ENCODE data around the gene RNF135. TPM values are rescaled to one million over a fixed set of nuclear protein-coding genes. Genes with fewer than 3 reads are reported as not detected.

The RNF135 gene
- total RNA-seq, 1 donor from 2014 or later = 5.6 TPM

DNA sequence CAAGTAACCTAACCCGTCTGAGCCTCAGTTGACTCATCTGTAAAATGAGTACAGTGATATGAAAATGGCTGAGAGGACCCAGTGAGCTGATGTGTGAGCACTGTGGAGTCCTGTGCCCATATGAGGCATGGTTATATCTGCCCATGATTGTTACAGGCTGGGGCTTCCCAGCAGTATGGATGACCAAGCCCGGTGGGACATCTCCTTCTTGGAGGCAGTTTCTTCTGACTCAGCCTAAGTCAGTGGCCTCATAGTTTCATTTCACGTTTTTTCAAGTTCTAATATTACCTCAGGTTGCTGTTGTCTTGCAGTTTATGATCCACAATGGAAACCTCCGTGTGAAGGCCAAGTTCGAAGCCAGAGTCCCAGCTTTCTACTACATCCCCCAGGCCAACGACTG is 44.3 kb upstream of the RNF135 start:
- no peaks in the 10 kb centered on the region for H3K9me3 Mint-ChIP-seq (ENCODE audit: unreplicated experiment)

DNA sequence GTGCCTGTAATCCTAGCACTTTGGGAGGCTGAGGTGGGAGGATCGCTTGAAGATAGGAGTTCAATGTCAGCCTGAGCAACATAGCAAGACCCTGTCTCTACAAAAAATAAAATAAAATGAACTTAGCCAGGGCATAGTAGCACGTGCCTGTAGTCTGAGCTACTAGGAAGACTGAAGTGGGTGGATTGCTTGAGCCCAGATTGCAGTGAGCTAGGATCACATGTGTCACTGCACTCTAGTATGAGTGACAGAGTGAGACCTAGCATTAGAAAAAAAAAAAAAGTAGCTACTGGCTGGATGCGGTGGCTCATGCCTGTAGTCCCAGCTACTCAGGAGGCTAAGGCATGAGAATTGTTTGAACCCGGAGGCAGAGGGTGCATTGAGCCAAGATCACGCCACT is 43.1 kb upstream of the RNF135 start:
- FAIRE-seq (no peak), DNase-seq (ENCODE audit: low read depth) (no peak)
- Mint-ChIP-seq H3K4me1 (ENCODE audit: low read depth, unreplicated experiment) (peaks cover 1% of the 10 kb centered on the region), H3K27me3 (ENCODE audit: low read depth, unreplicated experiment) (peaks cover 43% of the 10 kb centered on the region), H3K27ac (ENCODE audit: unreplicated experiment) (no peak overlapping the region), H3K4me3 (ENCODE audit: unreplicated experiment) (no peak overlapping the region), H3K9me3 (ENCODE audit: unreplicated experiment) (no peaks in the 10 kb centered on the region), H3K36me3 (ENCODE audit: low read depth, unreplicated experiment) (no peaks in the 10 kb centered on the region)
- Histone ChIP-seq H3K4me1 (ENCODE audit: insufficient read depth, low read length) (no peaks in the 10 kb centered on the region), H3K9ac (ENCODE audit: low read length) (no peak overlapping the region), H3K4me2 (ENCODE audit: low read length) (no peak overlapping the region), H3K9me3 (ENCODE audit: insufficient read depth, low read depth, low read length) (no peaks in the 10 kb centered on the region), H3K36me3 (ENCODE audit: insufficient read depth, low read length) (no peaks in the 10 kb centered on the region), H3K79me2 (ENCODE audit: insufficient read depth, low read length) (no peaks in the 10 kb centered on the region), H2AFZ (ENCODE audit: low read depth, low read length) (no peak overlapping the region), H4K20me1 (ENCODE audit: insufficient read depth, low read length) (no peaks in the 10 kb centered on the region), H3K4me3 (ENCODE audit: insufficient read depth, low read depth, low read length) (no peak overlapping the region), H3K27ac (ENCODE audit: low read depth, low read length) (no peak overlapping the region), H3K27me3 (ENCODE audit: insufficient read depth, low read length) (peaks cover 14% of the 10 kb centered on the region)
- no peak for TF ChIP-seq EZH2 (IDR thresholded peaks at IDR 0.05; ENCODE audit: insufficient read depth, low read length)
- TF ChIP-seq, protein P1, sequence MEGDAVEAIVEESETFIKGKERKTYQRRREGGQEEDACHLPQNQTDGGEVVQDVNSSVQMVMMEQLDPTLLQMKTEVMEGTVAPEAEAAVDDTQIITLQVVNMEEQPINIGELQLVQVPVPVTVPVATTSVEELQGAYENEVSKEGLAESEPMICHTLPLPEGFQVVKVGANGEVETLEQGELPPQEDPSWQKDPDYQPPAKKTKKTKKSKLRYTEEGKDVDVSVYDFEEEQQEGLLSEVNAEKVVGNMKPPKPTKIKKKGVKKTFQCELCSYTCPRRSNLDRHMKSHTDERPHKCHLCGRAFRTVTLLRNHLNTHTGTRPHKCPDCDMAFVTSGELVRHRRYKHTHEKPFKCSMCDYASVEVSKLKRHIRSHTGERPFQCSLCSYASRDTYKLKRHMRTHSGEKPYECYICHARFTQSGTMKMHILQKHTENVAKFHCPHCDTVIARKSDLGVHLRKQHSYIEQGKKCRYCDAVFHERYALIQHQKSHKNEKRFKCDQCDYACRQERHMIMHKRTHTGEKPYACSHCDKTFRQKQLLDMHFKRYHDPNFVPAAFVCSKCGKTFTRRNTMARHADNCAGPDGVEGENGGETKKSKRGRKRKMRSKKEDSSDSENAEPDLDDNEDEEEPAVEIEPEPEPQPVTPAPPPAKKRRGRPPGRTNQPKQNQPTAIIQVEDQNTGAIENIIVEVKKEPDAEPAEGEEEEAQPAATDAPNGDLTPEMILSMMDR (IDR thresholded peaks at IDR 0.05; ENCODE audit: insufficient read depth, low read depth, low read length) = no peak

More for the DNA sequence above, 44.3 kb upstream of the RNF135 start:
- H3K9me3 ChIP-seq (ENCODE audit: insufficient read depth, low read depth, low read length) = no peaks in the 10 kb centered on the region
- Mint-ChIP-seq H3K4me3 (ENCODE audit: unreplicated experiment) (no peak overlapping the region), H3K36me3 (ENCODE audit: low read depth, unreplicated experiment) (no peaks in the 10 kb centered on the region), H3K4me1 (ENCODE audit: low read depth, unreplicated experiment) (peaks cover 2% of the 10 kb centered on the region), H3K27me3 (ENCODE audit: low read depth, unreplicated experiment) (peaks cover 47% of the 10 kb centered on the region), H3K27ac (ENCODE audit: unreplicated experiment) (no peak overlapping the region)
- peaks cover 4% of the 10 kb centered on the region for H3K4me1 ChIP-seq (ENCODE audit: insufficient read depth, low read length)
- H3K27me3 ChIP-seq (ENCODE audit: insufficient read depth, low read length) = peaks cover 18% of the 10 kb centered on the region
- H3K4me2 ChIP-seq (ENCODE audit: low read length) = no peak overlapping the region
- H3K4me3 ChIP-seq (ENCODE audit: insufficient read depth, low read depth, low read length) = no peak overlapping the region
- H4K20me1 ChIP-seq (ENCODE audit: insufficient read depth, low read length) = no peaks in the 10 kb centered on the region
- no peak overlapping the region for H2AFZ ChIP-seq (ENCODE audit: low read depth, low read length)
- H3K36me3 ChIP-seq (ENCODE audit: insufficient read depth, low read length) = no peaks in the 10 kb centered on the region
- no peak overlapping the region for H3K9ac ChIP-seq (ENCODE audit: low read length)
- TF ChIP-seq EZH2 (IDR thresholded peaks at IDR 0.05; ENCODE audit: insufficient read depth, low read length) = no peak
- TF ChIP-seq, protein P1 (IDR thresholded peaks at IDR 0.05; ENCODE audit: insufficient read depth, low read depth, low read length) = no peak
- no peak overlapping the region for H3K27ac ChIP-seq (ENCODE audit: low read depth, low read length)
- H3K79me2 ChIP-seq (ENCODE audit: insufficient read depth, low read length) = no peaks in the 10 kb centered on the region
- FAIRE-seq (no peak), DNase-seq (ENCODE audit: low read depth) (no peak)

DNA sequence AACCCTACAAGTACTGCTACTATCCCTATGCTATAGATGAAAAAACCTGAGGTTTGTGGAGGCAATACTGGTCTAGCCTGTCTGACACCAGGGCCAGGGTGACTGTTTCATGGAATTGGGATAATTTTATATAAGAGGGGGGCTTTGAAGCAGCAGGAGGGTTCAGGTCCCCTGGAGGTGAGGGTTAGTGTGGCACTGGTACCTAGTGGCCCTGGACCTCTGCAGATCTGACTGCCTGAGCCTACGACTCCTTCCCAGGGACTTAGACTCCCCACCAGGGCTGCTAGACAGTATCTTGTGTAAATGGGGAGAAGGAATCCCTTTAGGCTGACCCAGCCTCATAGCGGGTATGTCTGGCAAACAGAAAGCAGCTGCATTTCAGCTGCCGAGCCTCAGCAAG is 42.3 kb upstream of the RNF135 start:
- Histone ChIP-seq H3K79me2 (ENCODE audit: insufficient read depth, low read length) (no peaks in the 10 kb centered on the region), H3K4me2 (ENCODE audit: low read length) (no peak overlapping the region), H3K9ac (ENCODE audit: low read length) (no peak overlapping the region), H2AFZ (ENCODE audit: low read depth, low read length) (no peak overlapping the region), H3K36me3 (ENCODE audit: insufficient read depth, low read length) (no peaks in the 10 kb centered on the region), H3K4me1 (ENCODE audit: insufficient read depth, low read length) (no peaks in the 10 kb centered on the region), H3K4me3 (ENCODE audit: insufficient read depth, low read depth, low read length) (no peak overlapping the region), H3K27ac (ENCODE audit: low read depth, low read length) (no peak overlapping the region), H3K9me3 (ENCODE audit: insufficient read depth, low read depth, low read length) (no peaks in the 10 kb centered on the region), H3K27me3 (ENCODE audit: insufficient read depth, low read length) (peaks cover 10% of the 10 kb centered on the region), H4K20me1 (ENCODE audit: insufficient read depth, low read length) (no peaks in the 10 kb centered on the region)
- TF ChIP-seq, protein P1 (IDR thresholded peaks at IDR 0.05; ENCODE audit: insufficient read depth, low read depth, low read length) = no peak
- no peak for TF ChIP-seq EZH2 (IDR thresholded peaks at IDR 0.05; ENCODE audit: insufficient read depth, low read length)
- no peak overlapping the region for H3K27ac Mint-ChIP-seq (ENCODE audit: unreplicated experiment)
- FAIRE-seq (no peak), DNase-seq (ENCODE audit: low read depth) (no peak)
- no peaks in the 10 kb centered on the region for H3K9me3 Mint-ChIP-seq (ENCODE audit: unreplicated experiment)
- no peak overlapping the region for H3K4me3 Mint-ChIP-seq (ENCODE audit: unreplicated experiment)
- no peaks in the 10 kb centered on the region for H3K4me1 Mint-ChIP-seq (ENCODE audit: low read depth, unreplicated experiment)
- no peaks in the 10 kb centered on the region for H3K36me3 Mint-ChIP-seq (ENCODE audit: low read depth, unreplicated experiment)
- H3K27me3 Mint-ChIP-seq (ENCODE audit: low read depth, unreplicated experiment) = peaks cover 38% of the 10 kb centered on the region
